Peyer's patch (tissue), 4 donors: ENCODE data around the gene DNAJA1. TPM values are rescaled to one million over a fixed set of nuclear protein-coding genes. Genes with fewer than 3 reads are reported as not detected.

Source experiments
- DNase-seq, 3 donors: peaks; one replicate each; pipeline ENCODE4 v3.0.0-alpha.2; 2017 to 2019
- H3K27ac ChIP-seq, 4 donors: fragments of 200-600 bp; sonication (generic); one replicate each; pipeline ENCODE4 v1.5.1; 2016 to 2019
- H3K27me3 ChIP-seq, 2 donors: fragments of 200-600 bp; sonication (generic); one replicate each; pipeline ENCODE4 v1.5.1; 2019
- H3K36me3 ChIP-seq, 3 donors: fragments of 200-600 bp; sonication (generic); one replicate each; pipeline ENCODE4 v1.5.1; 2016 to 2019
- H3K4me1 ChIP-seq, 4 donors: fragments of 200-600 bp; sonication (generic); one replicate each; pipeline ENCODE4 v1.5.1; 2016 to 2019
- H3K4me3 ChIP-seq, 4 donors: fragments of 200-600 bp; sonication (generic); 1 replicate in 3 of 4; 2 replicates in 1 of 4; pipeline ENCODE4 v1.5.1; 2016 to 2019; ENCODE audit warnings: mild to moderate bottlenecking in 1 of 4
- H3K9me3 ChIP-seq, 4 donors: fragments of 200-600 bp; sonication (generic); one replicate each; pipeline ENCODE4 v1.5.1; 2016 to 2019; ENCODE audit warnings: mild to moderate bottlenecking in 1 of 4
- POLR2A ChIP-seq, 2 donors: fragments of 450-650 bp; IDR thresholded peaks; one replicate each; pipeline ENCODE4 v1.5.1; 2017; ENCODE audit warnings: antibody characterized with exemption in 2 of 2, mild to moderate bottlenecking in 2 of 2, moderate library complexity in 2 of 2
- total RNA-seq, 4 donors: library from RNA; depleted of rRNA; stranded (reverse); fragments of >200 nt; gene quantifications; one replicate each; pipeline ENCODE4 v1.1.0, GENCODE V29; 2016
- TF ChIP-seq, protein P1 (sequence below), 6 experiments: fragments of 450-650 bp in 4 of 6; fragments of 200-600 bp in 2 of 6; sonication (generic) in 1 of 6; IDR thresholded peaks; one replicate each; pipeline ENCODE4 v1.5.1; 2017 to 2019; ENCODE audit warnings: antibody characterized with exemption in 6 of 6, mild to moderate bottlenecking in 3 of 6, moderate library complexity in 1 of 6

The DNAJA1 gene
- total RNA-seq, 4 donors from 2014 or later: 13.9 to 47.7 (median 43.5) TPM

DNA sequence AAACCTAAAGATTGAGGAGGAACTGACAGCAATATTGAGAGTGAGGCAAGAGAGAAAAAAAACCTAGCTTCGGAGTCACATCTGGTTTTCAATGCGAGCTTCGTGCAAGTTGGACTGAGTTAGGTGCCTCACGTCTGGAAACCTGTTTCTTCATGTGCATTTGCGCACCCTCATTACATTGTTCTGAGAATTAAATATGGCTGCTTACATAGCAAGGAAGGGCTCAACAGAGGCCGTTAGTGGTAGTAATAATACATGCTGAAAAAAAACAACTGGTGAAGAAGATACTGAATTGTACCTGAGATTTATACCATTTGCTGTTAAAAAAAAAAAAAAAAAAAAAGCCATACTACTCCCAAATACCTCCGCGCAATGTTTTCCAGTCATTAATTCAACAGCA, 18.6 kb downstream of the DNAJA1 start:
- peak overlapping the region; percentile 73 to 88 (median 80) for H3K27ac ChIP-seq
- no peaks in the 10 kb centered on the region for H3K27me3 ChIP-seq
- H3K9me3 ChIP-seq: no peaks in the 10 kb centered on the region
- TF ChIP-seq, protein P1, sequence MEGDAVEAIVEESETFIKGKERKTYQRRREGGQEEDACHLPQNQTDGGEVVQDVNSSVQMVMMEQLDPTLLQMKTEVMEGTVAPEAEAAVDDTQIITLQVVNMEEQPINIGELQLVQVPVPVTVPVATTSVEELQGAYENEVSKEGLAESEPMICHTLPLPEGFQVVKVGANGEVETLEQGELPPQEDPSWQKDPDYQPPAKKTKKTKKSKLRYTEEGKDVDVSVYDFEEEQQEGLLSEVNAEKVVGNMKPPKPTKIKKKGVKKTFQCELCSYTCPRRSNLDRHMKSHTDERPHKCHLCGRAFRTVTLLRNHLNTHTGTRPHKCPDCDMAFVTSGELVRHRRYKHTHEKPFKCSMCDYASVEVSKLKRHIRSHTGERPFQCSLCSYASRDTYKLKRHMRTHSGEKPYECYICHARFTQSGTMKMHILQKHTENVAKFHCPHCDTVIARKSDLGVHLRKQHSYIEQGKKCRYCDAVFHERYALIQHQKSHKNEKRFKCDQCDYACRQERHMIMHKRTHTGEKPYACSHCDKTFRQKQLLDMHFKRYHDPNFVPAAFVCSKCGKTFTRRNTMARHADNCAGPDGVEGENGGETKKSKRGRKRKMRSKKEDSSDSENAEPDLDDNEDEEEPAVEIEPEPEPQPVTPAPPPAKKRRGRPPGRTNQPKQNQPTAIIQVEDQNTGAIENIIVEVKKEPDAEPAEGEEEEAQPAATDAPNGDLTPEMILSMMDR (IDR thresholded peaks at IDR 0.05): no peak
- TF ChIP-seq POLR2A (IDR thresholded peaks at IDR 0.05): no peak
- H3K4me3 ChIP-seq: peak overlapping the region; percentile 50 to 79 (median 65)
- no peak for DNase-seq
- peaks cover 0 to 6% (median 0%) of the 10 kb centered on the region in 4 donors for H3K4me1 ChIP-seq
- H3K36me3 ChIP-seq: peaks cover 0 to 43% (median 0%) of the 10 kb centered on the region in 3 donors

DNA sequence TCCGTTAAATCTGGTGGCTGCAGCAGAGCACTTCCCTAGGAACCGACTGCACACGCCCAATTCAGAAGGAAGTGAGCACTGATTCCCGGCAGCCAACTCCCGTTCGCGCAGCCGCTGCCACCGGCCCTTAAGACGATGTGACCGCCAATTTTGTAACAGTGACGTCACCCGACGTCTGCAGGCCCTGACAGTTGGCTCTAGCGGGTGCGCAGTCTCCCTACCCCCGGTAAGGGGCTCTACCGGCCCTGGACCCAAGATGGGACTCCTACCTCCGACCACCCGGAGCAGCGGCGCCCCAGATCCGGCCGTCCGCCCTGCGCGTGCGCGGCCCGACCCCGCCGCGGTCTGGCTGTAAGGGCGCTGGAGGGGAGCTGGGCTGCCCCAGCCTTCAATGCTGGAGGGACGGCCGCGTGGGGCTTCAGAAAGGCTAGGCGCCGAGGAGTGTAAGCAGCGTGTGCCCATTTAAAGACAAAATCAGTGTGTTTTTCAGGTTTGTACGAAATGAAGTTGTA, 19.1 kb downstream of the DNAJA1 start:
- Histone ChIP-seq H3K36me3 (peaks cover 0 to 41% (median 0%) of the 10 kb centered on the region in 3 donors), H3K4me3 (peak overlapping the region; percentile 50 to 79 (median 65)), H3K4me1 (peaks cover 0 to 6% (median 0%) of the 10 kb centered on the region in 4 donors), H3K9me3 (no peaks in the 10 kb centered on the region), H3K27ac (peak overlapping the region; percentile 73 to 88 (median 80)), H3K27me3 (no peaks in the 10 kb centered on the region)
- peak; percentile 72 to 91 (median 81) for DNase-seq
- no peak for TF ChIP-seq POLR2A (IDR thresholded peaks at IDR 0.05)
- TF ChIP-seq, protein P1 (IDR thresholded peaks at IDR 0.05): no peak

DNA sequence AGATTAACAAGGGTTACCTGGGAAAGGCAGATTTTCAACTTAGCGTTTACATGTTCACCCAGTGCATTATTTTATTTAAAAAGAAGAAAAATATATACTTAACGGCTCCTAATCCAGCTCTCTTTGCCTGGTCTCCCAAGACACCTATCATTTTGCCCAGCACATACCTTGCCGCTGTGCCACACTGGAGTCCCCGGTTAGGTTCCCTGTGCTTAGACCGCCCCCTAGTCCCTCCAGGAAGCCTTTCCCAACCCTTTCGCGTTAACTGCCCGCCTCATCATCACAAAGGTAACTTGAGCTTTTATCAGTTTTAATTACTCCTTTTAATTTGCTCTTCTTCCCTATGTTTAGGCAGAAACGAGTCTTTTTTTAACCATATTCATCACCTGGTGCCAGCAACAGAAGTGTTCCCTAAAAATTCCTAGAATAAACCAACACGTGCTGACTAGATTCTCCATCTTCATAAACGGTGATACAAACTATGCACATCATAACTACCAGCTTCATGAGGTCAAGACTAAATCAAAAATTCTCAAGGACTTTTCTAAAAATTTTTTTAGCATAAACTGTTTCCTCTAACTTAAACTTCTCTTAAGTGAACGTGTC, 19.7 kb downstream of the DNAJA1 start:
- peaks cover 0 to 41% (median 0%) of the 10 kb centered on the region in 3 donors for H3K36me3 ChIP-seq
- no peaks in the 10 kb centered on the region for H3K27me3 ChIP-seq
- DNase-seq: peak in 2 of 3 donors; percentile 56 to 57

DNA sequence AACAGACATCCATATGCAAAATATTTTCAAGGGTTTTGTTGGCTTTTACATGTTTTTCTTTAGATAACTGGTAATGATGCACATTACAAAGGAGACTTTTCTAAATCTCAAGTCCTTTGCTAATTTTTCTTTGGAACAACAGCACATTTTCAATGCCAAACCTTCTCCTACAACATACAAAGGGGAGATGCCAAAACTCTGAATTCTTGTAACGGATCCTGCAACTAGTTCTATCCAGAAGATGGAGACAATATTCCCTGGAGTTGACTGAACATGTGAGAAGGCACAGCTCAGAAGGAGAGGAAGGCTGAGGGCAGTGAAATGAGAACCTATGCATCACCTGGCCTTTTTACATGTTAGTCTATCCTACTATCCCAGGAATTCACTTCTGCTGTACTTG, 21.0 kb downstream of the DNAJA1 start:
- peaks cover 0 to 39% (median 0%) of the 10 kb centered on the region in 3 donors for H3K36me3 ChIP-seq
- TF ChIP-seq POLR2A (IDR thresholded peaks at IDR 0.05): no peak
- TF ChIP-seq, protein P1 (IDR thresholded peaks at IDR 0.05): no peak
- no peaks in the 10 kb centered on the region for H3K27me3 ChIP-seq
- H3K4me1 ChIP-seq: peaks cover 0 to 6% (median 0%) of the 10 kb centered on the region in 4 donors
- no peak overlapping the region for H3K27ac ChIP-seq
- H3K4me3 ChIP-seq: no peak overlapping the region
- H3K9me3 ChIP-seq: no peaks in the 10 kb centered on the region
- no peak for DNase-seq

More for the DNA sequence above, 19.7 kb downstream of the DNAJA1 start:
- Histone ChIP-seq H3K4me1 (peaks cover 0 to 6% (median 0%) of the 10 kb centered on the region in 4 donors), H3K27ac (peak overlapping the region; percentile 73 to 88 (median 80)), H3K9me3 (no peaks in the 10 kb centered on the region), H3K4me3 (peak overlapping the region; percentile 50 to 79 (median 65))
- TF ChIP-seq, protein P1 (IDR thresholded peaks at IDR 0.05): no peak
- no peak for TF ChIP-seq POLR2A (IDR thresholded peaks at IDR 0.05)

DNA sequence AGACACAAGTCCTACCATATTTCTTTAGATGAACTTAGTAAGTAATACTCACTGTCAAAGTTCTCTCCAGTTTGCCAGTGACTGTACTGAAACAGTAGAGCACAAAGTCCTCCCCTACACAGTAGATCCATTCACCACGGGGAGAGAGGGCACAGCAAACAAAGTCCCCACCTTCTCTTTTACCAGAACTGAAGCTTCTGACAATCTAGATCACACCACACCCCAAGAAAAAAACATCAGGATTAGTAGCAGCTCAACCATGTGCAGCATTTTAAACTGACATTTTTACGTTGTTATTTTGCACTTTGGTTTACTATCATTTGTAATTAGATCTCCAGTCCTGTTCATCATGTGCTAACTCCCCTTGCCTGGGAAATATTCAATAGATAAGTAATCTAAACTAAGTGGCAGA, 23.0 kb downstream of the DNAJA1 start:
- Histone ChIP-seq H3K4me3 (no peak overlapping the region), H3K36me3 (peaks cover 0 to 57% (median 0%) of the 10 kb centered on the region in 3 donors), H3K9me3 (no peaks in the 10 kb centered on the region), H3K27me3 (no peaks in the 10 kb centered on the region), H3K27ac (no peak overlapping the region), H3K4me1 (peaks cover 0 to 6% (median 0%) of the 10 kb centered on the region in 4 donors)
- TF ChIP-seq, protein P1 (IDR thresholded peaks at IDR 0.05): no peak
- no peak for TF ChIP-seq POLR2A (IDR thresholded peaks at IDR 0.05)
- no peak for DNase-seq
